Prostate gland (tissue), 2 donors: ENCODE measurements around the gene NTRK2. TPM values are rescaled to one million over a fixed set of nuclear protein-coding genes. Genes with fewer than 3 reads are reported as not detected.

Experiments used
- DNase-seq: peaks from one replicate; pipeline ENCODE4 v3.0.0-alpha.2; 2019; ENCODE audit warnings: low spot score
- H3K27ac ChIP-seq, 2 donors: fragments of 200-600 bp; sonication (generic); 2 replicates each; pipeline ENCODE4 v1.5.1; 2017 to 2019
- H3K27me3 ChIP-seq: fragments of 200-600 bp; sonication (generic); replicated peaks from 2 replicates; pipeline ENCODE4 v1.5.1; 2019; ENCODE audit not compliant: insufficient read depth
- H3K36me3 ChIP-seq, 2 donors: fragments of 200-600 bp; sonication (generic); 1 replicate in 1 of 2; 2 replicates in 1 of 2; pipeline versions ENCODE4 v1.5.1 to v1.8.1; 2017 to 2019
- H3K4me1 ChIP-seq: fragments of 200-600 bp; sonication (generic); replicated peaks from 2 replicates; pipeline ENCODE4 v1.5.1; 2019
- H3K4me3 ChIP-seq, 2 donors: fragments of 200-600 bp; sonication (generic); 2 replicates each; pipeline ENCODE4 v1.5.1; 2017 to 2019
- H3K9me3 ChIP-seq: fragments of 200-600 bp; sonication (generic); 2 replicates; pipeline ENCODE4 v1.5.1; 2017
- CTCF ChIP-seq, 4 experiments: fragments of 200-600 bp in 2 of 4; fragments of 450-650 bp in 2 of 4; sonication (generic) in 2 of 4; IDR thresholded peaks; 1 replicate in 3 of 4; 2 replicates in 1 of 4; pipeline ENCODE4 v1.5.1; 2016 to 2019; ENCODE audit warnings: antibody characterized with exemption in 4 of 4, mild to moderate bottlenecking in 2 of 4, moderate library complexity in 2 of 4
- POLR2A ChIP-seq: fragments of 450-650 bp; IDR thresholded peaks from one replicate; pipeline ENCODE4 v1.6.1; 2016; ENCODE audit warnings: antibody characterized with exemption, mild to moderate bottlenecking
- POLR2AphosphoS5 ChIP-seq: sonication (generic); formaldehyde crosslinking; IDR thresholded peaks from one replicate; pipeline ENCODE4 v1.6.1; 2017; ENCODE audit warnings: antibody characterized with exemption
- WGBS: methylation state at CpG from one replicate; pipeline ENCODE4 v1.1.5; 2018; 5-methylcytosine and 5-hydroxymethylcytosine counted together
- intact Hi-C: fragments of 100-400 bp; cut with DNase I; formaldehyde crosslinking; loops from one replicate; pipeline ENCODE4 v1.14.2; 2022
- total RNA-seq, 2 donors: library from RNA; depleted of rRNA; stranded (reverse); fragments of >200 nt; gene quantifications; one replicate each; pipeline ENCODE4 v1.1.0, GENCODE V29; 2016

Gene NTRK2
- total RNA-seq, 2 donors from 2014 or later: 2.3 to 11.1 TPM

- Histone ChIP-seq H3K4me1 (no peaks in the 10 kb centered on the region), H3K9me3 (no peaks in the 10 kb centered on the region), H3K4me3 (no peak overlapping the region), H3K36me3 (no peaks in the 10 kb centered on the region), H3K27me3 (no peaks in the 10 kb centered on the region), H3K27ac (no peak overlapping the region)
- WGBS: 93% methylated on average over 6 of the region's 6 CpGs
- intact Hi-C loops: no loop called here
- TF ChIP-seq POLR2A (no peak), POLR2AphosphoS5 (no peak), CTCF (IDR thresholded peaks at IDR 0.05) (no peak)
- DNase-seq: no peak
These were observed 32.3 kb downstream of the NTRK2 start for GRCh38 chr9:84701801-84702200.

- Histone ChIP-seq H3K9me3 (no peaks in the 10 kb centered on the region), H3K36me3 (no peaks in the 10 kb centered on the region), H3K4me1 (no peaks in the 10 kb centered on the region), H3K27me3 (no peaks in the 10 kb centered on the region), H3K27ac (no peak overlapping the region), H3K4me3 (no peak overlapping the region)
- no peak for DNase-seq
- intact Hi-C loops: no loop called here
- TF ChIP-seq CTCF (IDR thresholded peaks at IDR 0.05): no peak
- TF ChIP-seq POLR2AphosphoS5: no peak
- TF ChIP-seq POLR2A: no peak
- WGBS: 18% methylated on average over 1 of the region's 1 CpG
These were observed 32.9 kb downstream of the NTRK2 start for GRCh38 chr9:84702471-84702870.

GRCh38 chr9:84703793-84704192, 34.3 kb downstream of the NTRK2 start:
- intact Hi-C loops: no loop called here
- H3K27ac ChIP-seq: no peak overlapping the region
- TF ChIP-seq POLR2A (no peak), CTCF (IDR thresholded peaks at IDR 0.05) (no peak), POLR2AphosphoS5 (no peak)
- no peaks in the 10 kb centered on the region for H3K27me3 ChIP-seq
- no peaks in the 10 kb centered on the region for H3K36me3 ChIP-seq
- no peaks in the 10 kb centered on the region for H3K9me3 ChIP-seq
- no peak for DNase-seq
- no peak overlapping the region for H3K4me3 ChIP-seq
- no peaks in the 10 kb centered on the region for H3K4me1 ChIP-seq

- WGBS: 37% methylated on average over 5 of the region's 5 CpGs
These were observed 35.6 kb downstream of the NTRK2 start for GRCh38 chr9:84705128-84705527.

GRCh38 chr9:84708400-84708799, 38.9 kb downstream of the NTRK2 start:
- Histone ChIP-seq H3K36me3 (no peaks in the 10 kb centered on the region), H3K27me3 (no peaks in the 10 kb centered on the region), H3K4me1 (no peaks in the 10 kb centered on the region), H3K9me3 (no peaks in the 10 kb centered on the region), H3K4me3 (no peak overlapping the region), H3K27ac (no peak overlapping the region)
- no peak for TF ChIP-seq POLR2A
- no peak for TF ChIP-seq POLR2AphosphoS5
- no peak for TF ChIP-seq CTCF (IDR thresholded peaks at IDR 0.05)
- DNase-seq: no peak
- intact Hi-C loops: no loop called here
- WGBS: 85% methylated on average over 1 of the region's 1 CpG

More at GRCh38 chr9:84705128-84705527, 35.6 kb downstream of the NTRK2 start:
- no peak for DNase-seq
- Histone ChIP-seq H3K36me3 (no peaks in the 10 kb centered on the region), H3K27me3 (no peaks in the 10 kb centered on the region), H3K9me3 (no peaks in the 10 kb centered on the region), H3K4me3 (no peak overlapping the region), H3K27ac (no peak overlapping the region), H3K4me1 (no peaks in the 10 kb centered on the region)
- intact Hi-C loops: no loop called here
- no peak for TF ChIP-seq POLR2AphosphoS5
- TF ChIP-seq CTCF (IDR thresholded peaks at IDR 0.05): no peak
- no peak for TF ChIP-seq POLR2A
